GM12878 (cell line): Measurements from ENCODE around the gene ZBTB24. TPM values are rescaled to one million over a fixed set of nuclear protein-coding genes. Genes with fewer than 3 reads are reported as not detected.

Source experiments
- ATF7 ChIP-seq: fragments of 450-650 bp; IDR thresholded peaks from 2 replicates; pipeline ENCODE4 v1.6.1; 2016; ENCODE audit warnings: low read depth, mild to moderate bottlenecking
- BCL11A ChIP-seq: IDR thresholded peaks from 2 replicates; pipeline ENCODE4 v1.6.1; 2011; ENCODE audit warnings: low read depth, low read length
- CREM ChIP-seq: IDR thresholded peaks from 2 replicates; pipeline ENCODE4 v1.6.1; 2014; ENCODE audit warnings: antibody characterized with exemption, low read depth
- DPF2 ChIP-seq: fragments of 450-650 bp; IDR thresholded peaks from 2 replicates; pipeline ENCODE4 v1.6.1; 2017; ENCODE audit warnings: mild to moderate bottlenecking
- FOXK2 ChIP-seq: fragments of 450-650 bp; IDR thresholded peaks from 2 replicates; pipeline ENCODE4 v1.6.1; 2017; ENCODE audit warnings: mild to moderate bottlenecking, moderate library complexity
- IKZF1 ChIP-seq: fragments of 450-650 bp; conservative IDR thresholded peaks from 2 replicates; pipeline ENCODE4 v1.6.1; 2017; ENCODE audit warnings: antibody characterized with exemption, mild to moderate bottlenecking
- NBN ChIP-seq: fragments of 450-650 bp; IDR thresholded peaks from 2 replicates; pipeline ENCODE4 v1.6.1; 2016
- NR2F1 ChIP-seq: fragments of 450-650 bp; conservative IDR thresholded peaks from 2 replicates; pipeline ENCODE4 v1.6.1; 2017; ENCODE audit warnings: mild to moderate bottlenecking
- POLR2A ChIP-seq: IDR thresholded peaks from 2 replicates; pipeline ENCODE4 v1.6.1; 2011; ENCODE audit warnings: low read depth, mild to moderate bottlenecking, low read length
- POU2F2 ChIP-seq: IDR thresholded peaks from 3 replicates; pipeline ENCODE4 v1.6.1; 2011; ENCODE audit warnings: low read depth, mild to moderate bottlenecking, low read length, borderline replicate concordance
- RELA ChIP-seq: fragments of 450-650 bp; IDR thresholded peaks from 2 replicates; pipeline ENCODE4 v1.8.0; 2014; ENCODE audit warnings: borderline replicate concordance; ENCODE audit not compliant: partially characterized antibody
- RUNX3 ChIP-seq: IDR thresholded peaks from 2 replicates; pipeline ENCODE4 v1.6.1; 2012; ENCODE audit warnings: low read length, inconsistent platforms
- SMARCA5 ChIP-seq: fragments of 450-650 bp; IDR thresholded peaks from 2 replicates; pipeline ENCODE4 v1.6.1; 2017; ENCODE audit warnings: mild to moderate bottlenecking
- SP1 ChIP-seq: IDR thresholded peaks from one replicate; pipeline ENCODE4 v1.6.1; 2011; ENCODE audit warnings: low read depth, low read length
- STAT1 ChIP-seq: fragments of 450-650 bp; conservative IDR thresholded peaks from 2 replicates; pipeline ENCODE4 v1.6.1; 2014; ENCODE audit warnings: antibody characterized with exemption, mild to moderate bottlenecking
- SUPT20H ChIP-seq: IDR thresholded peaks from 2 replicates; pipeline ENCODE4 v1.6.1; 2011; ENCODE audit warnings: low read depth, mild to moderate bottlenecking, low read length, moderate library complexity, borderline replicate concordance; ENCODE audit not compliant: control insufficient read depth
- TBL1XR1 ChIP-seq: IDR thresholded peaks from 2 replicates; pipeline ENCODE4 v1.6.1; 2012; ENCODE audit warnings: low read depth, low read length, improper control_type of control experiment
- TCF12 ChIP-seq: IDR thresholded peaks from 2 replicates; pipeline ENCODE4 v1.6.1; 2011; ENCODE audit warnings: low read depth, mild to moderate bottlenecking, low read length
- YBX1 ChIP-seq: fragments of 450-650 bp; IDR thresholded peaks from 2 replicates; pipeline ENCODE4 v1.6.1; 2016; ENCODE audit warnings: antibody characterized with exemption
- ZBTB33 ChIP-seq: fragments of 450-650 bp; IDR thresholded peaks from 2 replicates; pipeline ENCODE4 v1.6.1; 2017; ENCODE audit warnings: mild to moderate bottlenecking
- ZNF217 ChIP-seq: fragments of 450-650 bp; IDR thresholded peaks from 2 replicates; pipeline ENCODE4 v1.6.1; 2017; ENCODE audit warnings: antibody characterized with exemption, mild to moderate bottlenecking
- ZZZ3 ChIP-seq: IDR thresholded peaks from 2 replicates; pipeline ENCODE4 v1.6.1; 2011; ENCODE audit warnings: low read depth; ENCODE audit not compliant: control insufficient read depth, insufficient read length
- polyA plus RNA-seq, 11 experiments: library from polyadenylated mRNA; depleted of rRNA in 4 of 11; unstranded in 6 of 11; stranded (reverse) in 5 of 11; fragments of >200 nt; fragmentation: Nextera tagmentation in 4 of 11; fragmentation: Illumina TruSeq in 1 of 11; extraction: Ambion mirVana in 4 of 11; extraction: Trizol in 1 of 11; gene quantifications; 1 replicate in 1 of 11; 2 replicates in 10 of 11; pipeline versions ENCODE4 v1.2.1 to v1.2.3, GENCODE V29; 2011 to 2016; ENCODE audit warnings: inconsistent platforms in 2 of 11, missing spikeins in 2 of 11, low read depth in 1 of 11
- total RNA-seq, 4 experiments: library from RNA; depleted of rRNA in 3 of 4; stranded (reverse); fragments of >200 nt in 3 of 4; fragmentation: Illumina TruSeq in 1 of 4; extraction: Trizol in 1 of 4; gene quantifications; 2 replicates each; pipeline versions ENCODE4 v1.2.1 to v1.2.3, GENCODE V29; 2013 to 2021
- TF ChIP-seq, protein P1 (sequence below): fragments of 450-650 bp; formaldehyde crosslinking; IDR thresholded peaks from 2 replicates; pipeline ENCODE4 v1.4.0; 2022; ENCODE audit warnings: mild to moderate bottlenecking, moderate library complexity
- TF ChIP-seq, protein P2 (sequence below), 3 experiments: IDR thresholded peaks in 2 of 3; conservative IDR thresholded peaks in 1 of 3; 2 replicates each; pipeline ENCODE4 v1.5.1; 2011; ENCODE audit warnings: low read depth in 3 of 3, low read length in 3 of 3, mild to moderate bottlenecking in 3 of 3, control low read depth in 2 of 3, moderate library complexity in 2 of 3, inconsistent platforms in 1 of 3, mixed read lengths in 1 of 3; ENCODE audit not compliant: control insufficient read depth in 2 of 3, insufficient read depth in 1 of 3; ENCODE audit errors: extremely low read depth in 1 of 3
- TF ChIP-seq, protein P3 (sequence below): IDR thresholded peaks from 2 replicates; pipeline ENCODE4 v1.6.1; 2011; ENCODE audit warnings: low read depth, low read length, improper control_type of control experiment, borderline replicate concordance

Gene ZBTB24
- total and polyA plus RNA-seq, 10 of the 15 experiments (the other 5 are each of a cell fraction or from before 2014, with no cell fraction given), result 2.9 to 17.7 (median 8.5) TPM

- TF ChIP-seq, protein P1, sequence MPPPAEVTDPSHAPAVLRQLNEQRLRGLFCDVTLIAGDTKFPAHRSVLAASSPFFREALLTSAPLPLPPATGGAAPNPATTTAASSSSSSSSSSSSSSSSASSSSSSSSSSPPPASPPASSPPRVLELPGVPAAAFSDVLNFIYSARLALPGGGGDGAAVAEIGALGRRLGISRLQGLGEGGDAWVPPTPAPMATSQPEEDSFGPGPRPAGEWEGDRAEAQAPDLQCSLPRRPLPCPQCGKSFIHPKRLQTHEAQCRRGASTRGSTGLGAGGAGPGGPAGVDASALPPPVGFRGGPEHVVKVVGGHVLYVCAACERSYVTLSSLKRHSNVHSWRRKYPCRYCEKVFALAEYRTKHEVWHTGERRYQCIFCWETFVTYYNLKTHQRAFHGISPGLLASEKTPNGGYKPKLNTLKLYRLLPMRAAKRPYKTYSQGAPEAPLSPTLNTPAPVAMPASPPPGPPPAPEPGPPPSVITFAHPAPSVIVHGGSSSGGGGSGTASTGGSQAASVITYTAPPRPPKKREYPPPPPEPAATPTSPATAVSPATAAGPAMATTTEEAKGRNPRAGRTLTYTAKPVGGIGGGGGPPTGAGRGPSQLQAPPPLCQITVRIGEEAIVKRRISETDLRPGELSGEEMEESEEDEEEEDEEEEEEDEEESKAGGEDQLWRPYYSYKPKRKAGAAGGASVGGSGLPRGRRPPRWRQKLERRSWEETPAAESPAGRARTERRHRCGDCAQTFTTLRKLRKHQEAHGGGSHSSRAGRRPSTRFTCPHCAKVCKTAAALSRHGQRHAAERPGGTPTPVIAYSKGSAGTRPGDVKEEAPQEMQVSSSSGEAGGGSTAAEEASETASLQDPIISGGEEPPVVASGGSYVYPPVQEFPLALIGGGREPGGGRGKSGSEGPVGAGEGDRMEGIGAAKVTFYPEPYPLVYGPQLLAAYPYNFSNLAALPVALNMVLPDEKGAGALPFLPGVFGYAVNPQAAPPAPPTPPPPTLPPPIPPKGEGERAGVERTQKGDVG (CRISPR knock-in tag), result no peak
- TF ChIP-seq DPF2, result no peak; the same call in 1 of the 2 replicates
- no peak for TF ChIP-seq ZBTB33
- TF ChIP-seq TBL1XR1, result no peak
- no peak for TF ChIP-seq STAT1
- no peak for TF ChIP-seq BCL11A
- no peak for TF ChIP-seq ZZZ3
- TF ChIP-seq, protein P2, sequence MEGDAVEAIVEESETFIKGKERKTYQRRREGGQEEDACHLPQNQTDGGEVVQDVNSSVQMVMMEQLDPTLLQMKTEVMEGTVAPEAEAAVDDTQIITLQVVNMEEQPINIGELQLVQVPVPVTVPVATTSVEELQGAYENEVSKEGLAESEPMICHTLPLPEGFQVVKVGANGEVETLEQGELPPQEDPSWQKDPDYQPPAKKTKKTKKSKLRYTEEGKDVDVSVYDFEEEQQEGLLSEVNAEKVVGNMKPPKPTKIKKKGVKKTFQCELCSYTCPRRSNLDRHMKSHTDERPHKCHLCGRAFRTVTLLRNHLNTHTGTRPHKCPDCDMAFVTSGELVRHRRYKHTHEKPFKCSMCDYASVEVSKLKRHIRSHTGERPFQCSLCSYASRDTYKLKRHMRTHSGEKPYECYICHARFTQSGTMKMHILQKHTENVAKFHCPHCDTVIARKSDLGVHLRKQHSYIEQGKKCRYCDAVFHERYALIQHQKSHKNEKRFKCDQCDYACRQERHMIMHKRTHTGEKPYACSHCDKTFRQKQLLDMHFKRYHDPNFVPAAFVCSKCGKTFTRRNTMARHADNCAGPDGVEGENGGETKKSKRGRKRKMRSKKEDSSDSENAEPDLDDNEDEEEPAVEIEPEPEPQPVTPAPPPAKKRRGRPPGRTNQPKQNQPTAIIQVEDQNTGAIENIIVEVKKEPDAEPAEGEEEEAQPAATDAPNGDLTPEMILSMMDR (IDR thresholded peaks at IDR 0.05 in 2 of 3, conservative IDR thresholded peaks at IDR 0.05 in 1 of 3; ENCODE audit: control insufficient read depth in 2 of 3, extremely low read depth in 1 of 3, insufficient read depth in 1 of 3, low read depth in 3 of 3, low read length in 3 of 3), result peak; percentile 12 to 38 (median 31); a peak in 3 of 6 replicates
- no peak for TF ChIP-seq SUPT20H
- no peak for TF ChIP-seq IKZF1
- TF ChIP-seq RELA, result no peak
- TF ChIP-seq TCF12, result 0 out of 2 replicates have a peak, but pooled peaks have one; percentile 2
- TF ChIP-seq, protein P3, sequence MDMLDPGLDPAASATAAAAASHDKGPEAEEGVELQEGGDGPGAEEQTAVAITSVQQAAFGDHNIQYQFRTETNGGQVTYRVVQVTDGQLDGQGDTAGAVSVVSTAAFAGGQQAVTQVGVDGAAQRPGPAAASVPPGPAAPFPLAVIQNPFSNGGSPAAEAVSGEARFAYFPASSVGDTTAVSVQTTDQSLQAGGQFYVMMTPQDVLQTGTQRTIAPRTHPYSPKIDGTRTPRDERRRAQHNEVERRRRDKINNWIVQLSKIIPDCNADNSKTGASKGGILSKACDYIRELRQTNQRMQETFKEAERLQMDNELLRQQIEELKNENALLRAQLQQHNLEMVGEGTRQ, result no peak
- no peak for TF ChIP-seq ATF7
- no peak for TF ChIP-seq CREM
- TF ChIP-seq YBX1, result no peak
- 0 out of 2 replicates have a peak, but pooled peaks have one; percentile 17 for TF ChIP-seq POLR2A
- TF ChIP-seq POU2F2, result no peak
- TF ChIP-seq FOXK2, result no peak
- no peak for TF ChIP-seq ZNF217
- TF ChIP-seq NR2F1, result no peak
- peak; percentile 52 for TF ChIP-seq RUNX3
- TF ChIP-seq SP1, result no peak
- no peak; the same call in 1 of the 2 replicates for TF ChIP-seq SMARCA5
- TF ChIP-seq NBN, result no peak
Observed at GRCh38 chr6:109441069-109441816, 41.8 kb downstream of the ZBTB24 start (continued).
